Activated T-cell treated with anti-CD3 and anti-CD28 coated beads, Interleukin-2, amount 50 U/mL, for 1 hour (primary cell): ENCODE measurements around the gene WRNIP1.

Source experiments
- DNase-seq: peaks from one replicate; pipeline ENCODE4 v3.0.0-alpha.2; 2020

The WRNIP1 gene

GRCh38 chr6:2763876-2764540 lies 1.2 kb upstream of the WRNIP1 start:
- no peak for DNase-seq

- peak; percentile 70 for DNase-seq
These were observed 505 bp upstream of the WRNIP1 start for GRCh38 chr6:2764610-2765165.

GRCh38 chr6:2765896-2766766 lies 938 bp downstream of the WRNIP1 start:
- DNase-seq: no peak

- no peak for DNase-seq
These were observed 1.8 kb downstream of the WRNIP1 start for GRCh38 chr6:2766767-2767656.

- DNase-seq: no peak
These were observed 2.7 kb downstream of the WRNIP1 start for GRCh38 chr6:2767657-2768524.

- DNase-seq: no peak
These were observed 3.5 kb downstream of the WRNIP1 start for GRCh38 chr6:2768696-2769095.

- DNase-seq: no peak
These were observed 5.0 kb downstream of the WRNIP1 start for GRCh38 chr6:2770171-2770570.

GRCh38 chr6:2771079-2771478 lies 5.9 kb downstream of the WRNIP1 start:
- no peak for DNase-seq

- no peak for DNase-seq
These were observed 7.6 kb downstream of the WRNIP1 start for GRCh38 chr6:2772840-2773239.

GRCh38 chr6:2773449-2773848 lies 8.3 kb downstream of the WRNIP1 start:
- DNase-seq: no peak

- no peak for DNase-seq
These were observed 9.8 kb downstream of the WRNIP1 start for GRCh38 chr6:2775003-2775402.

- DNase-seq: no peak
These were observed 12.1 kb downstream of the WRNIP1 start for GRCh38 chr6:2777249-2777648.

GRCh38 chr6:2780102-2780737 lies 15.0 kb downstream of the WRNIP1 start:
- DNase-seq: no peak

GRCh38 chr6:2781685-2782355 lies 16.6 kb downstream of the WRNIP1 start:
- no peak for DNase-seq

- DNase-seq: no peak
These were observed 17.1 kb downstream of the WRNIP1 start for GRCh38 chr6:2782356-2782708.

GRCh38 chr6:2782825-2783187 lies 17.6 kb downstream of the WRNIP1 start:
- no peak for DNase-seq

GRCh38 chr6:2783188-2783963 lies 18.2 kb downstream of the WRNIP1 start:
- DNase-seq: no peak

- DNase-seq: no peak
These were observed 18.9 kb downstream of the WRNIP1 start for GRCh38 chr6:2784061-2784460.

- no peak for DNase-seq
These were observed 19.7 kb downstream of the WRNIP1 start for GRCh38 chr6:2784930-2785329.

- no peak for DNase-seq
These were observed 21.1 kb downstream of the WRNIP1 start for GRCh38 chr6:2786269-2786668.
